Astrocyte (in vitro differentiated cells and primary cell): ENCODE results near the gene ZNF454.

Experiments
- EZH2 ChIP-seq: IDR thresholded peaks from 2 replicates; pipeline ENCODE4 v1.6.1; 2012; ENCODE audit warnings: mild to moderate bottlenecking, low read length, inconsistent platforms; ENCODE audit not compliant: insufficient read depth
- TF ChIP-seq, protein P1 (sequence below): IDR thresholded peaks from 2 replicates; pipeline ENCODE4 v1.5.1; 2011; ENCODE audit warnings: low read depth, mild to moderate bottlenecking, inconsistent platforms, low read length, moderate library complexity; ENCODE audit not compliant: insufficient read depth

DNA sequence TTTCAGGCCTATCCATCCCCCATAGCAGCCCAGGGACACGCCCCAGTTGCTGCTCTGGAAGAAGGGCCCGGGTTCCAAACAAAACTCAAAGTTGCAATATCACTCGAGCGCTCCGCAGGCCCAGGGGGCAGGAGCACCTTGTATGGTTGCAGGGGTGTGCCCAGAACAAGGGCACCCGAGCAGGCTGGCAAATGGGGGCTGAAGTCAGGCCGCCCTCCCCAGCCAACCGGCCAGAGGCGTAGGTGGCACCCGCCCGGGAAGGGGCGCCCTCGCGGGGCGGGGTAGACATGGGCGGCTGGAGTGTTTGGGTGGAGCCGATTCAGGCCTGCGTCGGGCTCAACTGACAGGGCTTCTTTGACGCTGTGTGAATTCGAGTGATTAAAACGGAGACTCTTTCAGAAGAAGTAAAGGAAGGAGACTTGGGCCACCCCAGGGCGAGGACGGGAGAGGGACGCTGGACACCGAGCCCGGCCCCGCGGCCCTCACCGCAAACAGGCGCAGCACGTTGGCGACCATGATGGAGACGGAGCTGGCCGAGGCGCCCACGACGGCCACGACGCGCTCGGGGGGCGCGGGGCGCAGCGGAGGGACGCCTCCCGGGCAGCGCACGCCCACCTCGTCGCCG is 53.1 kb downstream of the ZNF454 start:
- TF ChIP-seq, protein P1, sequence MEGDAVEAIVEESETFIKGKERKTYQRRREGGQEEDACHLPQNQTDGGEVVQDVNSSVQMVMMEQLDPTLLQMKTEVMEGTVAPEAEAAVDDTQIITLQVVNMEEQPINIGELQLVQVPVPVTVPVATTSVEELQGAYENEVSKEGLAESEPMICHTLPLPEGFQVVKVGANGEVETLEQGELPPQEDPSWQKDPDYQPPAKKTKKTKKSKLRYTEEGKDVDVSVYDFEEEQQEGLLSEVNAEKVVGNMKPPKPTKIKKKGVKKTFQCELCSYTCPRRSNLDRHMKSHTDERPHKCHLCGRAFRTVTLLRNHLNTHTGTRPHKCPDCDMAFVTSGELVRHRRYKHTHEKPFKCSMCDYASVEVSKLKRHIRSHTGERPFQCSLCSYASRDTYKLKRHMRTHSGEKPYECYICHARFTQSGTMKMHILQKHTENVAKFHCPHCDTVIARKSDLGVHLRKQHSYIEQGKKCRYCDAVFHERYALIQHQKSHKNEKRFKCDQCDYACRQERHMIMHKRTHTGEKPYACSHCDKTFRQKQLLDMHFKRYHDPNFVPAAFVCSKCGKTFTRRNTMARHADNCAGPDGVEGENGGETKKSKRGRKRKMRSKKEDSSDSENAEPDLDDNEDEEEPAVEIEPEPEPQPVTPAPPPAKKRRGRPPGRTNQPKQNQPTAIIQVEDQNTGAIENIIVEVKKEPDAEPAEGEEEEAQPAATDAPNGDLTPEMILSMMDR: no peak
- TF ChIP-seq EZH2: no peak
